Measurements from ENCODE around the gene PLSCR1.
"Not testable (repeated sequence)": the region's sequence is repeated elsewhere in the genome, so short reads cannot be mapped to it uniquely, and the experiment has no call there.

Gene PLSCR1

GRCh38 chr3:146547235-146547835 lies 2.9 kb upstream of the PLSCR1 start:
- DNase-seq = no peak

- no peak for DNase-seq
Measured at GRCh38 chr3:146546366-146546965, 2.1 kb upstream of the PLSCR1 start.

- DNase-seq = no peak
Measured at GRCh38 chr3:146544929-146545528, 622 bp upstream of the PLSCR1 start.

- DNase-seq = no peak
Measured at GRCh38 chr3:146543461-146544001, 876 bp downstream of the PLSCR1 start.

GRCh38 chr3:146542978-146543377 lies 1.4 kb downstream of the PLSCR1 start:
- DNase-seq = no peak

GRCh38 chr3:146542179-146542578 lies 2.2 kb downstream of the PLSCR1 start:
- DNase-seq = no peak

- no peak for DNase-seq
Measured at GRCh38 chr3:146540978-146541377, 3.4 kb downstream of the PLSCR1 start.

GRCh38 chr3:146540236-146540635 lies 4.2 kb downstream of the PLSCR1 start:
- no peak for DNase-seq

GRCh38 chr3:146539315-146539714 lies 5.1 kb downstream of the PLSCR1 start:
- no peak for DNase-seq

GRCh38 chr3:146537603-146538002 lies 6.8 kb downstream of the PLSCR1 start:
- no peak for DNase-seq

- DNase-seq = no peak
Measured at GRCh38 chr3:146536681-146537080, 7.7 kb downstream of the PLSCR1 start.

GRCh38 chr3:146532406-146532805 lies 12.0 kb downstream of the PLSCR1 start:
- no peak for DNase-seq

- no peak for DNase-seq
Measured at GRCh38 chr3:146530609-146531008, 13.8 kb downstream of the PLSCR1 start.

- no peak for DNase-seq
Measured at GRCh38 chr3:146529021-146529420, 15.4 kb downstream of the PLSCR1 start.

GRCh38 chr3:146524961-146525360 lies 19.4 kb downstream of the PLSCR1 start:
- DNase-seq = no peak

- no peak for DNase-seq
Measured at GRCh38 chr3:146523531-146523930, 20.9 kb downstream of the PLSCR1 start.

- DNase-seq = not testable (repeated sequence)
Measured at GRCh38 chr3:146522174-146523158, 21.9 kb downstream of the PLSCR1 start.

- no peak for DNase-seq
Measured at GRCh38 chr3:146521394-146521793, 23.0 kb downstream of the PLSCR1 start.

- DNase-seq = no peak
Measured at GRCh38 chr3:146519810-146520209, 24.6 kb downstream of the PLSCR1 start.

GRCh38 chr3:146517684-146518435 lies 26.5 kb downstream of the PLSCR1 start:
- no peak for DNase-seq

- no peak for DNase-seq
Measured at GRCh38 chr3:146513386-146514051, 30.9 kb downstream of the PLSCR1 start.

All from stimulated activated naive CD4-positive, alpha-beta T cell treated with Interleukin-2 at 50 U/mL for 16 hours (primary cell).